Activated CD8-positive, alpha-beta memory T cell treated with anti-CD3 and anti-CD28 coated beads, Interleukin-2, amount 50 U/mL, for 24 hours (primary cell): Measurements from ENCODE around the gene IRS1.
"Not testable (repeated sequence)": the region's sequence is repeated elsewhere in the genome, so short reads cannot be mapped to it uniquely, and the experiment has no call there.

Experiments
- DNase-seq: peaks from one replicate; pipeline ENCODE4 v3.0.0-alpha.2; 2020; ENCODE audit errors: extremely low read depth

Gene IRS1

DNA sequence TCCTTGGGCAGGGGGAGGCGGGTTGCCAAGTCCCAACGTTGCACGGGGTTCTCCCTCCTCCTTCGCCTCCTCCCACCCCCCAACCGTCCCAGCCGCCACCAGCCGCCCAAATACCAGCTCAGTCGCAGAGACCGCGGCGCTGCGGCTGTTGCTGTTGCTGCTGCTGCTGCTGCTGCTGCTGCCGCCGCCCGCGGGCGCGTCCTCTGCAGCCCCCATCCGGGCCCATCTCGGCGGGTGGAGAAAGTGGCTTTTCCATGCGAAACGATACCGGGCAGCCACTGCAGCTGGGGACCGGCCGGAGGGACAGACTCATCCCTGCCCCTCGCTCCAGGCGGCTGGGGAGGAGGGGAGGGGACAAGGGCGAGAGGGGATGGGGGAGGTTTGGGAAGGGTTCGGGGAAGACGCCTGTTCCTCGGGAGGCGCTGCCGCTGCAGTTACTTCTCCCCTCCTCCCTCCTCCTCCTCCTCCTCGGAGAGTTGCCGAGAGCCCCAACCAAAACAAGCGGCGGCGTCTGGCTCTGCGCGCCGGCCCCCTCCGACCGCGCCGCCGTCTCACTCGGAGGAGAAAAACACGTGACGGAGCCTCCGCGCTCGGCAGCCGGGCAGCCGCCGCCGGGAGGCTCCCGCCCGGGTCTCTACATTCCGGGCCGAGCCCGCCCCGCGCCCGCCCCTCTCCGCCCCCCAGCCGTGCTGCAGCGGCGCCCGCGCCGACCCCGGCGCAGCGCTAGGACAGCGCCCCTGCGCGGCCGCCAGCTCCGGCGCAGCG, at the start of gene IRS1:
Gene IRS1, minus strand, starts transcription at position 610 of the 765 bp plus-strand sequence. CDS start 1,082 bp downstream, outside the sequence.
- DNase-seq: no peak

DNA sequence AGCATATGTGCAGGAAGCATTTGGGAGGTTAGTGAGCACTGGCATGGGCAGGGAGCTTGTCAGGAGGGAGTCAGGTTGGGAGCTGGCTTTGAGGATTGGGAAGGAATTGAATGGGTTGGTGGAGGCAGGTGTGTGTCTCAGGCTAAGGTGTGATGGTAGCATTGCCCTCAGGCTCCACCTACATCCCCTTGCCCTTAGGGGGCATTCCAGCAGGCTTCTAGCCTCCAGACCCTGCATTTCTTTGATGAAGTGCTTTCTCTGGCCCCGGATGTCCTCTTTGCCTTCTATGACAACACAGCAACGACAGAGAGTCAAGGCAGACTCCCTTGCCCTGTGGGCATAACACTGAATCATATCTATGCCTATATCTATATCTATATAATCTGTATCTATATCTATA, 49.7 kb upstream of the IRS1 start:
- no peak for DNase-seq

DNA sequence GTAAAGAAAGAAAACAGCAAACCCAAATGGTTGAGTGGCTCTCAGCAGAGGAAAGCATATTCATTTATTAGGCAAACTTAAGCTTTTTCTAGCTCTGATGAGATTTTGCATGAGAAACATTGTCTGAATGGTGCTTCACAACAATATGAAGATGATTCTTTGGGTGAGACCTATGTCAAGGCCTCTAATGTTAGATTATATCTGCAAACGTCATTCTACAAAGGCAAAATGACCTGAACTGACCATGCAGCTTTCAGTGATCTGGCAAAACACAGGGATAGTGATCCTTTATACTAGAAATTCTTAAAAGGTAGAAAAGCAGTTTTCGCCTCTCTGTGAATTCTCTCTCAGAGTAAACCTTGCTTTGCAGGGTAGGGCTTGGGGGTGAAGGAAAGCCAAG, 47.9 kb upstream of the IRS1 start:
- DNase-seq: no peak

DNA sequence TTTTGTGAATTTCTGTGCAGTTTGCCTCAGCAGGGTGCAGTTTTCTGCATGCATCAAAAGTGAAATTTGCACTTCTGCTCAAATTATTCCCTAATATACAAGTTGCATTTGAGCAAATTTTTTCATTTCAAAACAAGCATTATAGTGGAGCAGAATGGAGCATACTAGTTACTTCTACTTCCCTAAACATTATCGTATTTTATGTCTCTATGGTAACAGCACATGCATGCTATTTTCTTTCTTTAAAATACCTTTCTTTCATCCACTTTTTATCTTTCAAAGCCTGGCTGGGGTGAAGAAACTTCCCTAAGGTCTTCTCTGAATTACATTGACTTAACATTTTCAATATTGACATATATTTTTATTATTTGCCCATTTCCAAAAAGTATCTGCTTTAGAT, 47.5 kb upstream of the IRS1 start:
- no peak for DNase-seq

GRCh38 chr2:226845386-226846116, 45.9 kb upstream of the IRS1 start:
- no peak for DNase-seq

GRCh38 chr2:226843001-226843400, 43.4 kb upstream of the IRS1 start:
- DNase-seq: not testable (repeated sequence)

- DNase-seq: no peak
These were observed 40.3 kb upstream of the IRS1 start for GRCh38 chr2:226839951-226840350.

GRCh38 chr2:226839161-226839560, 39.5 kb upstream of the IRS1 start:
- no peak for DNase-seq

DNA sequence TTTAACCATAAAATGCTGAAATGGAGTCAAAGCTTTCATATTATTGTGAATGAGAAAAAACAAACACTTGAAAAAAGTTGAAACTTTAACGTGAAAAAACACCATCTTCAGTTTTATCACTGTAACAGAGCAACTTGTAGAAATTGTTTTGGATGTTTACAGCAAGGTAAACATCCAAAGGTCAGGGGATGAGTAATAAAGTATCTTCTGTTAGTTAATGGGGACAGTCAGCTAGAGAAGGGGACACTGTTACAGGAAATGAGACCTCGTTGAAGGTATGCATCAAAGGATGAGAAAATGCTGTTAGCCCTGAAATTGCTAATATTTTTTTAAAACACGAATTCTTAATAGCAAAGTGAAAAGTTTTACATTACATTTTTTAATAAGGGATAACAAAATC, 39.1 kb upstream of the IRS1 start:
- DNase-seq: no peak

- DNase-seq: no peak
These were observed 38.4 kb upstream of the IRS1 start for GRCh38 chr2:226837787-226838603.

DNA sequence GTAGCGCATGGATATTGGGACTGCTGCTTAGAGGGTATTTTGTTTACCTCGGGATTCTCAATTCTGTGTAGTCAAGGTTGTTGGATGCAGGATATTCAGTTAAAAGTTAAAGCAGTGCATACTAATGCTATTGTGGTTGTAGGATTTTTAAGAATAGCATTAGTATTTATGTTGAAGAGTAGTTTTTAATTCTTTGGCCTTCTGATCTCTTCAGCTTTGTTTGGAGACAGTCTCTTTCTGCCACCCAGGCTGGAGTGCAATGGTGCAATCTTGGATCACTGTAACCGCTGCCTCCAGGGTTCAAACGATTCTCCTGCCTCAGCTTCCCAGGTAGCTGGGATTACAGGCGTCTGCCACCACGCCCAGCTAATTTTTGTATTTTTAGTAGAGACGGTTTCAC, 37.7 kb upstream of the IRS1 start:
- no peak for DNase-seq

- DNase-seq: no peak
These were observed 36.9 kb upstream of the IRS1 start for GRCh38 chr2:226836548-226836885.

GRCh38 chr2:226835796-226836547, 36.4 kb upstream of the IRS1 start, which contains the start of gene RHBDD1:
TSS of gene RHBDD1 (plus strand) at chr2:226836054. CDS start at chr2:226864694, 28,640 bp downstream.
- DNase-seq: peak; percentile 82

- no peak for DNase-seq
These were observed 35.8 kb upstream of the IRS1 start for GRCh38 chr2:226835420-226835795.

DNA sequence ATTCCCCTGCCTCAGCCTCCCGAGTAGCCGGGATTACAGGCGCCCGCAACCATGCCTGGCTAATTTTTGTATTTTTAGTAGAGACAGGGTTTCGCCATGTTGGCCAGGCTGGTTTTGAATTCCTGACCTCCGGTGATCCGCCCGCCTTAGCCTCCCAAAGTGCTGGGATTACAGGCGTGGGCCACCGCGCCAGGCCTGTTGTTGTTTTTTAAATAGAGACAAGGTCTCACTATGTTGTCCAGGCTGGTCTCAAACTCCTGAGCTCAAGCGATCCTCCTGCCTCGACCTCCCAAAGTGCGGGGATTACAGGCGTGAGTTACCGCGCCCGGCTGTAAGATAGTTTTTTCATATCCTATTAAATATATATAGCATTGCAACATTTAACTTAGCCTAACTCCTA, 35.3 kb upstream of the IRS1 start:
- not testable (repeated sequence) for DNase-seq

- no peak for DNase-seq
These were observed 32.4 kb upstream of the IRS1 start for GRCh38 chr2:226832061-226832460.

DNA sequence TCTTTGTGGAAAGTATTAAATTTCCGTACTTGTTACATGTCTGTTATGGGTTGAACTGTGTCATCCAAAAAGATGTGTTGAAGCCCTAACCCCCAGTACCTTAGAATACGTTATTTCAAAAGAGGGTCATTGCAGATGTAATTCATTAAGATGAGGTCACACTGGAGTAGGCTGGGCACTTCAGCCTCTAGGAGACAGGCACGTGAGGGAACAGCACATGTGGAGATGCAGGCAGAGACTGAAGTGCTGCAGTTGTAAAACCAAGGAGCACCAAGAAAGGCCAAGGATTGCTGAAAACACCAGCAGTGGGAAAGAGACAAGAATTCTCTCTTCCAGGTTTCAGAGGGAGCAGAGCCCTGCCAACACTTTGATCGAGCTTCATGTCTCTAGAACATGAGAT, 31.6 kb upstream of the IRS1 start:
- DNase-seq: no peak

DNA sequence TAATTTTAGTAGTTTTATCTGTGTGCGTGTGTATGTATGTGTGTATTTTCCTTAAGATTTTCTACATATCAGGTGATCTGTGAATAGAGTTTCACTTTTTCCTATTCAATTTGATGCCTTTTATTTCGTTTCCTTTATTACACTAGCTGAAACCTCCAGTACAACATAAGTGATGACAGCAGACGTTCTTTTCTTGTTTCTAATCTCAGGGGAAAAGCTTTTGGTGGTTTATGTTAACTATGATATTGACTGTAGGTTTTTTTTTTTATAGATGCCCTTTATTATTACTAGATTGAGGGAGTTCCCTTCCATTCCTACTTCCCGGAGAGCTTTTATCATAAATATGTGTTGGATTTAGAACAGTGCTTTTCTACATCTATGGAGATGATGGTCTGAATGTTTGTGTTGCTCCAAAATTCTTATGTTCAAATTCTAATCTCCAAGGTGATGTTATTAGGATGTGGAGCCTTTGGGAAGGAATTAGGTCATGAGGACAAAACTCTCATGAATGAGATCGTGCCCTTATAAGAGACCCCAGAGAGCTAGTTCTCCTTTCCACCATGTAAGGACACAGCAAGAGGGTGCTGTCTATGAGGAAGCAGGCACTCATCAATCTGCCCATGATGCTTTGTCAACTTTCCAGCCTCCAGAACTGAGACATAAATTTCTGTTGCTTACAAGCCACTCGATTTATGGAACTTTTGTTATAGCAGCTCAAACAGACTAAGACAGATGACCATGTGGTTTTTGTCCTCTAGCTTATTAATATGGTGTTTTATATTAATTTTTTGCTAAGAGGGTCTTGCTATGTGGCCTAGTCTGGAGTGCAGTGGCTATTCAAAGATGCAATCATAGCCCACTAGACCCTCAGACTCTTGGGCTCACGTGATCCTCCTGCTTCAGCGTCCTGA, 30.4 kb upstream of the IRS1 start:
- DNase-seq: no peak

DNA sequence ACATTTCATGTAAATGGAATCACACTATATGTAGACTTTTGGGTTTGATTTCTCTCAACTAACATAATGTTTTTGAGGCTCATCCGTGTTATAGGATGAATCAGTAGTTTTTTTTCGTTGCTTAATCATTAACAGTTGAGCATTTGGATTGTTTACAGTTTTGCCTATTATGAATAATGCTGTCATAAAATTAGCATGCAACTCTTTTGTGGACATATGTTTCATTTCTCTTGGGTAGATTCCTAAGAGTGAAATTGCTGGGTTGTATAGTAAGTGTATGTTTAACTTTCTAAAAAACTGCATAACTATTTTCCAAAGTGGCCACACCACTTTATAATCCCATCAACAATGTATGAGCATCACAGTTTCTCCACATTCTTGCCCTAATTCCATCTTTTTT, 28.6 kb upstream of the IRS1 start:
- no peak for DNase-seq

GRCh38 chr2:226825056-226825455, 25.4 kb upstream of the IRS1 start:
- no peak for DNase-seq

DNA sequence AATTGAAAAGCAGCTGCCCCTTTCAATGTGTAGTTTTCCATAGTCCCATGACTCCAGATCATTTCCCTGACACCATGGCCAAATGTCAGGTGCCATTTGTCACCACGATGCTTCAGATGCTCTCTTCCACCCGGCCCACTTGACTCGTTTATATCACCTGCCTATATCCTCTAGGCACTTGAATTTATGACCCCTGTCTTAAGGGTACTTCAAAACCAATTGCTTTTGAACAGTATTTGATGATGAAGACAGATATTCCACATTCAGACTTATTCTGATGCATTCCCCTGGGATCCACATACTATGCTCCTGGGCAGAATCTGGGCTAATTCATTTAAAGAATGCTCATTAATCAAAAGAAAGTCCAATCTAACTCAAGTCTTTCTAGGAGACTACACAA, 19.3 kb upstream of the IRS1 start:
- no peak for DNase-seq
